Stimulated activated CD4-positive, alpha-beta T cell treated with anti-CD3 and anti-CD28 coated beads, TNF-alpha, amount 100 ng/mL, for 48 hours (primary cell): ENCODE data around the gene GPBP1.
A peak's percentile ranks its signal among the peaks of the same experiment; 100 is the strongest.

Experiments
- DNase-seq, 3 donors: peaks; one replicate each; pipeline ENCODE4 v3.0.0-alpha.2; 2020; ENCODE audit warnings: low read depth in 3 of 3

The GPBP1 gene

GRCh38 chr5:57211039-57211438 is 37.2 kb downstream of the GPBP1 start:
- no peak for DNase-seq

- no peak for DNase-seq
These were observed 41.9 kb downstream of the GPBP1 start for GRCh38 chr5:57215629-57216195.

GRCh38 chr5:57216714-57217113 is 42.9 kb downstream of the GPBP1 start:
- no peak for DNase-seq

GRCh38 chr5:57219386-57219785 is 45.5 kb downstream of the GPBP1 start:
- DNase-seq: no peak

GRCh38 chr5:57221049-57221568 is 47.2 kb downstream of the GPBP1 start:
- peak in 1 of 3 donors; percentile 23 for DNase-seq

GRCh38 chr5:57225553-57225952 is 51.7 kb downstream of the GPBP1 start:
- no peak for DNase-seq

- DNase-seq: no peak
These were observed 55.5 kb downstream of the GPBP1 start for GRCh38 chr5:57229313-57229712.

GRCh38 chr5:57231607-57232006 is 57.7 kb downstream of the GPBP1 start:
- DNase-seq: no peak

- DNase-seq: no peak
These were observed 58.6 kb downstream of the GPBP1 start for GRCh38 chr5:57232293-57233033.

GRCh38 chr5:57243286-57244137 is 69.7 kb downstream of the GPBP1 start:
- DNase-seq: no peak

GRCh38 chr5:57244331-57244730 is 70.5 kb downstream of the GPBP1 start:
- no peak for DNase-seq

- no peak for DNase-seq
These were observed 72.6 kb downstream of the GPBP1 start for GRCh38 chr5:57246426-57246825.

GRCh38 chr5:57247765-57248164 is 73.9 kb downstream of the GPBP1 start:
- DNase-seq: no peak

- DNase-seq: no peak
These were observed 75.5 kb downstream of the GPBP1 start for GRCh38 chr5:57249265-57249874.

GRCh38 chr5:57258052-57258451 is 84.2 kb downstream of the GPBP1 start:
- DNase-seq: no peak

- no peak for DNase-seq
These were observed 85.1 kb downstream of the GPBP1 start for GRCh38 chr5:57258943-57259342.

- DNase-seq: no peak
These were observed 85.8 kb downstream of the GPBP1 start for GRCh38 chr5:57259704-57260103.

GRCh38 chr5:57262541-57262940 is 88.7 kb downstream of the GPBP1 start:
- DNase-seq: no peak

GRCh38 chr5:57267805-57268204 is 93.9 kb downstream of the GPBP1 start:
- DNase-seq: no peak

- no peak for DNase-seq
These were observed 102.5 kb downstream of the GPBP1 start for GRCh38 chr5:57276353-57276752.

- DNase-seq: no peak
These were observed 103.2 kb downstream of the GPBP1 start for GRCh38 chr5:57277085-57277484.

GRCh38 chr5:57280853-57281252 is 107.0 kb downstream of the GPBP1 start:
- DNase-seq: no peak
